D721Med (cell line): ENCODE results near the gene CPLX3.

ENCODE experiments used
- DNase-seq: peaks from one replicate; pipeline ENCODE4 v3.0.0; 2011; ENCODE audit warnings: low spot score; ENCODE audit not compliant: insufficient read length
- FAIRE-seq: peaks from 2 replicates; lab custom pipeline; 2011; peaks lifted over from hg19 to GRCh38; lab: Jason Lieb, UNC
- CTCF ChIP-seq: IDR thresholded peaks from 2 replicates; pipeline ENCODE4 v1.5.1; 2012; ENCODE audit warnings: mild to moderate bottlenecking, control low read depth; ENCODE audit not compliant: insufficient read depth; ENCODE audit errors: missing control alignments

Gene CPLX3

GRCh38 chr15:74816624-74817369, 9.6 kb upstream of the CPLX3 start:
- DNase-seq = no peak
- FAIRE-seq = no peak

GRCh38 chr15:74817370-74817737, 9.1 kb upstream of the CPLX3 start:
- DNase-seq (no peak), FAIRE-seq (no peak)
- TF ChIP-seq CTCF = peak; percentile 30

More at GRCh38 chr15:74816624-74817369, 9.6 kb upstream of the CPLX3 start:
- TF ChIP-seq CTCF = no peak

DNA sequence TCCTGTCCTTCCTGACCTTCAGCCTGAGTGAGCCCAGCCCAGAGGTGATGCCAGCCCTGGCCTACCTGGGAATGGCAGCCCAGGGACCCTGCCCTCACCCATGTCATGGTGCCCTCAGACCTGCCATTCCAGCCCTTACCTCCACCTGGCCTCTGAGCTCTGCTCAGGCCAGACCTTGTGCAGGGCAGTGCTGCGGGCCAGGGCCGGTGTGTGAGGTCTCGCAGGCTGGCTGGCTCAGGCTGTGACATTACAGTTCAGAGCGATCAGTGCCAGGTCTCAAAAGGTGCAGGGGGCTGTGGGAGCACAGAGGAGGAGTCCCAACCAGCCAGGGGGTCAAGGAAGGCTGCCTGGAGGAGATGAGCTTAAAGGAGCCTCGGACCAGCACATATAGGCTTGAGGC, 6.4 kb upstream of the CPLX3 start:
- no peak for TF ChIP-seq CTCF
- FAIRE-seq (no peak), DNase-seq (no peak)

DNA sequence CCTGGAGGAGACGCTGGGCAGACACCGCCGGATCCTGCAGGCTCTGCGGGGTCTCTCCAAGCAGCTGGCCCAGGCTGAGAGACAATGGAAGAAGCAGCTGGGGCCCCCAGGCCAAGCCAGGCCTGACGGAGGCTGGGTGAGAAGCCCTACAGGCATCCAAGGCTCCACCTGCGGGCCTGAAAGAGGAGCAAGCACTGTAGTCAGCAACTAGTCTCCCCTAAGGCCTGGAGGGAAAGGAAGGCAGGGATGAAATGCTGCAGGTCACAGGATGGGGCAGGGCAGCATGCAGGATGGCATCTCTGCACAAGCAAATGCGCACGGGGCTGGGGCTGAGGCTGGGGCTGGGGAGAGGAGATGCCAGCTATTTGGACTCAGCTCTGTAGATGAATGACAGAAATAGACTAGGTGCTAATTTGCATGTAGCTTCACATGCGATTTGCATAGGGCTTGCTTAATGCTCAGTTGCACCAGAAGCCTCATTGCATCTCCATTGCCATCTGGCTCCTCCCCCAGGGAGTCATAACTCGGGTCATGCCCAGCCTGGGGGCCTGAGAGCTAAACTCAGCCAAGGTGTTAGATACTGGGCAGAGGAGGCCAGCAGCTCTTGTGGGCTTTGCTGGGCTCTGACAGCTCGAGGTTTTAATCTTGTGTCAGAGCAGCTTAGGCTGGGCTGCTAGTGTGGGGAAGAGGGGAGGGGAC, 5.2 kb upstream of the CPLX3 start:
- no peak for TF ChIP-seq CTCF
- DNase-seq = peak; percentile 96
- no peak for FAIRE-seq

DNA sequence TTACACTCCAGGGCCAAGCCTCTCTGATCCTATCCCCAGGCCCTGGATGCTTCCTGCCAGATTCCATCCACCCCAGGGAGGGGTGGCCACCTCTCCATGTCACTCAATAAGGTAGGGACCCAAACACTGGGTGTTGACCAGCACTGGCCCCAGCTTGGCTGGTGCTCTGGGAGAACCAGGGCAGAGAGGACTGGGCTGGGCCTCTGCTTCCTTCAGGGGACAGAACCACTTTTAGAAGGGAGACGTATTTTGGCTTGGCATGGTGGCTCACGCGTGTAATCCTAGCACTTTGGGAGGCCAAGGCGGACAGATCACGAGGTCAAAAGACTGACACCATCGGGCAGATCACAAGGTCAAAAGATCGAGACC, 4.7 kb upstream of the CPLX3 start:
- no peak for TF ChIP-seq CTCF
- FAIRE-seq (no peak), DNase-seq (no peak)

DNA sequence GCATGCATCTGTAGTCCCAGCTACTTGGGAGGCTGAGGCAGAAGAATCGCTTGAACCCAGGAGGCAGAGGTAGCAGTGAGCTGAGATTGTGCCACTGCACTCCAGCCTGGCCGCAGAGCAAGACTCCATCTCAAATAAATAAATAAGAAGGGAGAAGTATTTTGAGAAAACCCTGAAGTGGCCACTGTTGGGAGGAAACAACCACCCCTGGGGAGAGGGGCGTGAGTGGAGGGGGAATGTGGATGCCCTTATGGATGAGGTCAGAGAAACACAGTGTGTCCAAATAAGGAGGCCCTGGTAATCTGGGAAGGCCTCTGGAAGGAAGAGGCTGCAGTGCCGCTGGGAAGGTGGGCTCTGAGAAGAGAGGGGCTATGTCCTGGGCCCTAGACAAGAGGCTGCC, 4.2 kb upstream of the CPLX3 start:
- DNase-seq (no peak), FAIRE-seq (no peak)
- TF ChIP-seq CTCF = no peak

DNA sequence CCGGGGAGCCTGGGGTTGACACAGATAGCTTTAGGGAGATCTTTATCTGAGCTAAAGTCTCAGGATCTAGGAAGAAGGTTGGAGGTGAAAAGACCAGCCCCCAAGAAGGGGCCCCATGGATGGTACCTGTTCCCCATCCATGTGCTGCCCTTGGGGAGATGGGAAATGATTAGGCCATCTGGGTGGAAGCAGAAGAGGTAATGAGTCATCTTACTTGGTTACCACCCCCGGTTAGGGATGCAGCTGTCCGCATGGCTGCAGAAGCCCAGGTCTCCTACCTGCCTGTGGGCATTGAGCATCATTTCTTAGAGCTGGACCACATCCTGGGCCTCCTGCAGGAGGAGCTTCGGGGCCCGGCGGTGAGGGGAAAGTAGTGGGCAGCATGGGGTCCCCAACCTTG, 3.1 kb upstream of the CPLX3 start:
- no peak for DNase-seq

More for the DNA sequence above, 3.1 kb upstream of the CPLX3 start:
- no peak for FAIRE-seq
- TF ChIP-seq CTCF = no peak
